Measurements from ENCODE around the gene PARD6A.
A peak's percentile ranks its signal among the peaks of the same experiment; 100 is the strongest.

The PARD6A gene

DNA sequence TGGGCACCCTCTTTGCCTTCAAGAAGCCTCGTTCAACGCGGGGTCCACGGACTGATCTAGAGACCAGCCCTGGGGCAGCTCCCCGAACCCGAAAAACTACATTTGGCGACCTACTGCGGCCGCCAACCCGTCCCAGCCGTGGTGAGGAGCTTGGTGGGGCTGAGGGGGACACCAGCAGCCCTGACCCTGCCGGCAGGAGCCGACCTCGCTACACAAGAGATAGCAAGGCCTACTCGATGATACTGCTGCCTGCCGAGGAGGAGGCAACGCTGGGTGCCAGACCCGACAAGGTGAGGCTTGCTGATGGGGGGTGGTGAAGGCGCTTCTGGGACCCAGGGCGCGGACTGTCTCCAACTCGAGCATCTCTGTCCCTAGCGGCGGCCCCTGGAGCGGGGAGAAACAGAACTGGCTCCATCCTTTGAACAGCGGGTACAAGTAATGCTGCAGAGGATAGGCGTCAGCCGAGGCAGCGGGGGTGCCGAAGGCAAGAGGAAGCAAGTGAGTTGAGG is 6.3 kb upstream of the PARD6A start:
- no peak for DNase-seq (ENCODE audit: low read depth)

GRCh38 chr16:67655363-67655762 is 5.4 kb upstream of the PARD6A start:
- DNase-seq (ENCODE audit: low read depth) = no peak

DNA sequence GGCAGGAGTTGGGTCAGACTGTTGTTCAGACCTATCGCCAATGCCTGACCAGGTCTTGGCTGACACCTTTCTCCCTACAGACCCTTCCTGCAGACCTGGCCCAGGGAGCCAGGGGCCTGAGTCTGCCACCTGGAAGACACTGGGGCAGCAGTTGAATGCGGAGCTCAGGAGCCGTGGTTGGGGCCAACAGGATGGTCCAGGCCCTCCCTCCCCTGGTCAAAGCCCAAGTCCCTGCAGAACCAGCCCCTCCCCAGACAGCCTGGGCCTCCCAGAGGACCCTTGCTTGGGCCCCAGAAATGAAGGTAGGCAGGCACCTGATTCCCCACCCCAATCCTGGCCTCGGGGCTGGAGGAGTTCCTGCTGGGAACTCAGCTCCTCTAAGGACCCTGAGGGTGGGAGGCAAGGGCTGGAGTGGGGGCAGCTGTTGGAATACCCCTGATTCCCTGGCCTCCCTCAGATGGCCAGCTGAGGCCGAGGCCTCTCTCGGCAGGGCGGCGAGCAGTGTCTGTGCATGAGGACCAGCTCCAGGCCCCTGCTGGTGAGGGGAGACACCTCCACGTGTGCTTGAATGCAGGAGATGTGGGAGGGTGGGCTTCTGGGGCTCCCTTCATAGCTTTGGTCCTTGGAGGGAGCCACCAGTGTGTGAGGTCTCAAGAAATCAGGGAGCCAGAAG is 4.3 kb upstream of the PARD6A start:
- DNase-seq (ENCODE audit: low read depth) = no peak

DNA sequence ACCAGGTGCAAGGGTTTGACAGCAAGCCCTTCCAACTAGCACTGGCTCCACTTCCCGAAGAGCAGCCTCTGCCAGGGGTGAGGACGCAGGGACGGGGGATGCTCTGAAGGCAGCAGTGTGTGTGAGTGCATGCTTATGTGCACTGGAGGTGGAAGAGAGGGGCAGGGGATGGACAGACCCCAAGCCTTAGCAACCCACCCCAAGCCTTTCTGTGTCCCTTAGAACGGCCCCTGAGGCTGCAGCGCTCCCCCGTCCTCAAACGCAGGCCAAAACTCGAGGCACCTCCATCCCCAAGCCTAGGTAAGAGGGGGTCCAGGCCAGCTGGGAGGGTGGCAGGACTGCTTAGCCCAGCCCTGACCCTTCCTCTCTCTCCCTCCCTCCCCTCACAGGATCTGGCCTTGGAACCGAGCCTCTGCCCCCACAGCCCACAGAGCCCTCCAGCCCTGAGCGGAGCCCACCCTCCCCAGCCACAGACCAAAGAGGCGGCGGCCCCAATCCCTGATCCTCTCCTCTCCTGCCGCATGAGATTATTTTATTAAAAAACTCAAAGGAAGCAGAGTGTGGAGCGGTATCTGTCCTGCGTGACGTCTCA is 3.6 kb upstream of the PARD6A start:
- DNase-seq (ENCODE audit: low read depth) = no peak

DNA sequence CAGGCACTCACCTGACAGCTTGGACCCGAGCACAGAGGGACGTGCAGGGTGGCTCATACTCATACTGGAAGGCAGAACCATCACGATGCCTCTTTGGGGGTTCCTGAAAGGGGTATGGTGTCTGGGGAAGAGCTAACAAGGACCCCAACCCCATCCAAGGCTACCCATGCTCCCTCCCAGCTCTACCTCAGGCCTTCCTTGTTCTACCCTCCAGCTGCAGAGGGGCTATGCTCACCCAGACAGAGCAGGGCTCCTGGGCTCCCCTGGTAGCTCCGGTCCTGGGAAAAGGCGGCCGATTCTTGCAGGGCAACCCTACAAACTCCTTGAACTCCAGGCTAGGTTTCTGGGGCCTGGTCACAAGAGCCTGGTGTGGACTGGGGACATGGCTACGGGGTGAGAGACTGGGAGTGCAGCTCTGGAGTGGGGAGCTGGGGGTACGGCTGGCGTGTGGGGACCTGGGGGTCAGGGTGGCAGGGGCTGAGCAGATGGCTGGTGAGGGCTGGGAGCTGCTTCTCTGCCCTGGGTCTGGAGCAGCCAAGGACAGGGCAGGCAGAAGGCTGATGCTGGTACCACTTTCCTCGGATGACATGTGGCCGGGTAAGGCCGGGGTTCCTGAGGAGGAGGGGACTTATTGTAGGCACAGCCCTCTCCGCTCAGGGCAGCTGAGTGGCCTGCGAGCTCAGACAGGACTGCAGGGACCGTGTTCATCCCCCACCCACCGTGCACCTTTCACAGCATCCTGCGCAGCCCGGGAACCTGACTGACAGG is 2.8 kb upstream of the PARD6A start:
- DNase-seq (ENCODE audit: low read depth) = no peak

DNA sequence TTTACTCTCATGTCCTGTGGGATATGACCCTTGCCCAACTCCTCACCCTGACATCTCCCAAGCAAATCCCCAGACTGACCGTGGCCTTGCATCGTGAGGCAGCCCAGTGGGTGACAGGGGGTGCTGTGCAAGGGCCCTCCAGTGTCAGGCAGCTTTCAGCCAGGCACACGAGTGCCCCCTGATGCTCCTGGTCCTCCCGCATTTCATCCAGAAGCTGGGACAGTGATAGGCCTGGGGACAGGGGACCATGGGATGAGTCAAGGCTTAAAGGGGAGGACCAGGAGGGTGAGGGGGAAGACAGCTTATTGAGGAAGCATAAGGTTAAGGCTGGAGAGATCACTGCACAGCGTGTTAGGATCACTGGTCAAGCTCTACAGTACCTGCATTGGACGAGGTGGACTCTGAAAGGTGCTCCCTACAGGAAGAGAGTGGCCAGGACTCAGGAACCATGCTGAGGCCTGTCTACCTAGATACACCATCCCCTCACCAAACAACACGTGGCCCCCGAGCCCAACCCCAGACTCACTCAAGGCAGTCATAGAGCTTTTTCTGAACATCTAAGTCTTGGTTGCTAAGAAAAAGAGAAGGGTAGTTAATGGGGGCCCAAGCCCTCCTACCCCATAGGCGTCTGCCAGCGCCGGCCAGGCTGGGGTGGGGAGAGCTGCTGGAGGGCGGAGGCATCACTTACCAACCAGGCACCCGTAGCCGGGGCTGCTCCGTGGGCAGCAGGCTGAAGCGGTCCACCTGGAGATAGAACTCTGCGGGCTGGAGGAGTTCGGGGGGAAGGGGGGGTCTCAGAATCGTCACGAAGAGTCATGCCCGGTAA is 1.7 kb upstream of the PARD6A start:
- no peak for DNase-seq (ENCODE audit: low read depth)

- peak; percentile 88 for DNase-seq (ENCODE audit: low read depth)
Measured at GRCh38 chr16:67659675-67660563, 841 bp upstream of the PARD6A start, which contains the start of gene ACD. ACD (minus strand) TSS chr16:67660260; CDS start chr16:67660220, 40 bp downstream.

DNA sequence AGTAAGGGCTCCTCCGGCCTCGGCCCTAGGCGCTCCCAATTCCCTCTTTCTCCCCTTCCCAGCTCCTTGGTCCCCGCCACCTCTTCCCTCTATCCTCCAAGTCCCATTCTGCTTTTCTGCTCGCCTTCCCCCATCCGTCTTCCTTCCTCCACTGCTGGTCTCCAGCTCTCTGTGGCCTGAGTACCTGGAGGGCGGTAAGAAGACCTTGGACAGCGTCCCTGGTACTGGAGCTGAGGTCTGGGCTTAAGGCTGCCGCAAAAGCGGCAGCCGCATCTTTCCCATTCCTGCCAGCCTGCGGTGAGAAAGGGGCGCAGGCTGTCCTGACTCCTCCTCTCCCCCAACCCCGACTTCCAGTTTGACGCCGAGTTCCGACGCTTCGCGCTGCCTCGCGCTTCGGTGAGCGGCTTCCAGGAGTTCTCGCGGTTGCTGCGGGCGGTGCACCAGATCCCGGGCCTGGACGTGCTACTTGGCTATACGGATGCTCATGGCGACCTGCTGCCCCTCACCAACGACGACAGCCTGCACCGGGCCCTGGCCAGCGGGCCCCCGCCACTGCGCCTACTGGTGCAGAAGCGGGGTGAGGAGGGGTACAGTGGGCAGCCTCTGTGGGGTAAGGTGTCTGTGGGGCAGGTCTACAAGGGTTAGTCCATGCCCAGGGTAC is 471 bp downstream of the PARD6A start:
- no peak for DNase-seq (ENCODE audit: low read depth)

- no peak for DNase-seq (ENCODE audit: low read depth)
Measured at GRCh38 chr16:67661886-67662652, 1.3 kb downstream of the PARD6A start.

DNA sequence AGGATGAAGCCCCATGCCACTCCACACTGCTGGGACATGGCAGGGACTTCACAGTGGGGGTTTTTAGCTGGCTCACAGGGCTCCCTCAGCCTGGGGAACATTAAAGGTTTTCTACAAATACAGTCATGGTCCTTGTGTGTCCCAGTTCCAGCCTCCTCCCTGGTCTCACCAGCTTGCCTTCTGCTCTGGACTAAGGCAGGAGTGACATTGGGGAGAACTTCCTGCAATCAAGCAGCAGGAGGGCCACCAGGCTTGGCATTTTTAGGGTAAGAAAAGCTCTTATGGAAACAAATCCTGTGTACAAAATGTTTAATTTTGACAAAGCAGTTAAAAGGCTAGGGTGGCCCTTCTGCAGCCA is 1.9 kb downstream of the PARD6A start:
- DNase-seq (ENCODE audit: low read depth) = no peak

DNA sequence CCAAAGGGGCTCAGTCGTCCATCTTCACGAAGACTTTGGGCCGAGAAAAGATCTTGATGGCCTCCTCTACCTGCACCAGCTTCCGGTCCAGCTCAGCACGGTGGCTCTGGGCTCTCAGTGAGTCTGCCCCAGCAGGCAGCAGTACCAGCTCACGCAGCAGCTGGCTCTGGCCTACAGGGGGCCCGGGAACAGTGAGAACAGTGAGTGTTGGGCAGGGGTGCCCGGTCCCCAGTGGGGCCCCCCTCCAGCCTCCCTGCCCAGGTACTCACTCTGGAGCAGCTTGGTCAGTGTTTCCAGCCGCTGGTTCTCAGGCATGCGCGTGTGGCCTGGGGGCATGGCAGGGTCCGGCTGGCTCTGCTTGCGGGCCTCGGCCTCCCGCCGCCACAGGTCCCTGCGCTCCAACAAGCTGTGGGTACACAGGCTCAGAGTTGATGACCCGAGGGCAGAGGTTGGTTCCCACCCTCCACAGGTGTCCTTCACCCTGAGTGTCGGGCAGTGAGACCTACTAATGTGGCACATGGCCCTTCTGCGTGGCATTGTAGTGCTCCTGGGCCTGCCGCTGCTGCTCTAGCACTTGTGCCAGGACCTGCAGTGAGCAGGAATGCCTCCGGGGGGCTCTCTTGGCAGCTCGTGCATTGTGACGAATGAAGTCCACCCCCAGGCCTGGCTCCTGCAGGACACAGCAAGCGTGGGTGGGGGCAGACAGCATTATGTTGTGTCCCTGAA is 2.6 kb downstream of the PARD6A start:
- DNase-seq (ENCODE audit: low read depth) = no peak

GRCh38 chr16:67663877-67664222 is 3.1 kb downstream of the PARD6A start:
- no peak for DNase-seq (ENCODE audit: low read depth)

GRCh38 chr16:67664258-67664657 is 3.5 kb downstream of the PARD6A start:
- DNase-seq (ENCODE audit: low read depth) = no peak

GRCh38 chr16:67664871-67665270 is 4.1 kb downstream of the PARD6A start:
- no peak for DNase-seq (ENCODE audit: low read depth)

DNA sequence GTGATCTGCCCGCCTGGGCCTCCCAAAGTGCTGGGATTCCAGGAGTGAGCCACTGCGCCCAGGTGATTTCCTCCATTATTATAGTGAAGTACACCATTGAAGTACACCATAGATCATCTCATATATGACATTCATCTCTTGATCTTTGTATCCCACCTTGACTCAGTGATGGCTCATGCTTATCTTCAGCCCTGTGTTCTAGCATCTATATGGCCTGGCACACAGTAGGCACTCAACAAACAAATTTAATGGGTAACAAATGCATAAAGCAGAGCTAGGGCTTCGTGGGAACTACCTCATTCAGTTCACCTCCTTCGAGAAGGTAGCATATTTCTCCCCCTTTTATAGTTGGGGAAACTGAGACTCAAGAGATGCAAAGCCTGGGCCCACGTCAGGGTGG is 4.8 kb downstream of the PARD6A start:
- DNase-seq (ENCODE audit: low read depth) = no peak

GRCh38 chr16:67666032-67666551 is 5.3 kb downstream of the PARD6A start:
- DNase-seq (ENCODE audit: low read depth) = no peak

- DNase-seq (ENCODE audit: low read depth) = peak; percentile 53
Measured at GRCh38 chr16:67666559-67667452, 6.0 kb downstream of the PARD6A start, which contains the start of the genes C16orf86 and ENKD1. C16orf86 (plus strand) TSS chr16:67666814; CDS start chr16:67666971, 157 bp downstream. ENKD1 (minus strand) TSS chr16:67666750; CDS start chr16:67666442, 308 bp downstream.

GRCh38 chr16:67667453-67667816 is 6.7 kb downstream of the PARD6A start:
- DNase-seq (ENCODE audit: low read depth) = no peak
